ENCODE data around the gene A1BG.

DNA sequence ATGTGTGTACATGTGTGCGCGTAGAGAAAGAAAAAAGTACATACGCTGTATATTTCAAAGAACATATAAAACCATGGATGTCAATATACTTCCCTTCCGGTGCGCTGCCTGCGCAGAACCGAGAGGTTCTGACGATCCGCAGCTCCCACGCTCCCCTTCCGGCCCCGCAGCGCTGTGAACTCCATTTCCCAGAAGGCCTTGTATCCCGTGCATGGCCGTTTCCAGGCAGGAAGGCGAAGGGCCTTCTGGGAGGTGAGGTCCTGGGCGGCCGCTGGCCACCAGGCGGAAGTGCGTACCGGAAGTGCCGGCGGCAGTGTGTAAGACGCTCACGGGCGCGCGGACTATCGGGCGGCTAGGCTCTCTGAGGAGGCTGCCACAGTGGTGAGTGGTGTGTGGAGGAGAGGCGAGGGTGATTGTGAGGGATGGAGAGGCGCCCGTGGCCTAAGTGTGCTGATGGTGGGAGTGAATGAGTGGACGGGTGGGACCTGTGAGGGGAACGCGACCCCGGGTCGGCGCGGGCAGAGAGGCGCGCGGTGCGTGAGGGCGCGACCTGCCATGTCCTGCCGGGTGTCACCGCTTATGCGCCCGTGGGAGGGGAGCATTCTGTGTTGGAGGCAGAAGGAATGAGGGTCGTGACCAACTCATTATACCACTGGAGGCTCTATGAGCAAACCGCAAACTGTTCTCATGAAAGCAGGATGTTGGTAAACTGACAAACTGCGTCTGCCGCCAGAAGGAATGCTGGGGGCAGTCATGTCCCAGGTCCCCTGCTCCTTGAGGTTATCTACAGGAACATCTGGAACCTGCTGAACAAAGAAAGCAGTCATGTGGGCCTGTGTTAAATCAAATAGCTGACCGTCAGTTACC lies 48.0 kb downstream of the A1BG start, which contains the start of gene ERVK3-1:
- TF ChIP-seq, protein P1, sequence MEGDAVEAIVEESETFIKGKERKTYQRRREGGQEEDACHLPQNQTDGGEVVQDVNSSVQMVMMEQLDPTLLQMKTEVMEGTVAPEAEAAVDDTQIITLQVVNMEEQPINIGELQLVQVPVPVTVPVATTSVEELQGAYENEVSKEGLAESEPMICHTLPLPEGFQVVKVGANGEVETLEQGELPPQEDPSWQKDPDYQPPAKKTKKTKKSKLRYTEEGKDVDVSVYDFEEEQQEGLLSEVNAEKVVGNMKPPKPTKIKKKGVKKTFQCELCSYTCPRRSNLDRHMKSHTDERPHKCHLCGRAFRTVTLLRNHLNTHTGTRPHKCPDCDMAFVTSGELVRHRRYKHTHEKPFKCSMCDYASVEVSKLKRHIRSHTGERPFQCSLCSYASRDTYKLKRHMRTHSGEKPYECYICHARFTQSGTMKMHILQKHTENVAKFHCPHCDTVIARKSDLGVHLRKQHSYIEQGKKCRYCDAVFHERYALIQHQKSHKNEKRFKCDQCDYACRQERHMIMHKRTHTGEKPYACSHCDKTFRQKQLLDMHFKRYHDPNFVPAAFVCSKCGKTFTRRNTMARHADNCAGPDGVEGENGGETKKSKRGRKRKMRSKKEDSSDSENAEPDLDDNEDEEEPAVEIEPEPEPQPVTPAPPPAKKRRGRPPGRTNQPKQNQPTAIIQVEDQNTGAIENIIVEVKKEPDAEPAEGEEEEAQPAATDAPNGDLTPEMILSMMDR (IDR thresholded peaks at IDR 0.05; ENCODE audit: low read depth, low read length) = no peak
- TF ChIP-seq EZH2phosphoT487 (IDR thresholded peaks at IDR 0.05; ENCODE audit: low read depth) = no peak

Data from OCI-LY3 (cell line).